HG02642 (cell line): ENCODE data around the gene FOXF1.

Source experiments
- ATAC-seq: cut with Tn5 transposase; IDR thresholded peaks from one replicate; pipeline ENCODE4 v1.9.1; 2021; ENCODE audit warnings: mild to moderate bottlenecking; ENCODE audit not compliant: unreplicated experiment, poor library complexity

Gene FOXF1

GRCh38 chr16:86553356-86553755 is 43.0 kb downstream of the FOXF1 start:
- ATAC-seq, result no peak

DNA sequence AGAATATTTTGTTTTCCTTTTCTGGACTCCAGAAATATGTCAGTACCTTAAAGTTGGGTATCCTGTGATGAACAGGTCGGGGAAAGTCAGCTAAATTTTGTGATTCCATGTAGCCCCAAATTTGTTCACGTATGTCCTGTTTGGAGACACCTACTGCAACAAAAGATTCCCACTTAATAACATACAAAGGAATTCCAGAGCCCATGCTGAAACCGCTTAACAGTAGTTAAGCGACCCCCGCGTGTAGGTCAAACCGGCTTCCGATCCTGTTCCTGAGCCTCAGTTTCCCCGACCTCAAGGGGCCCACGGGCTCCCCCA is 44.2 kb downstream of the FOXF1 start:
- ATAC-seq, result peak; percentile 9

DNA sequence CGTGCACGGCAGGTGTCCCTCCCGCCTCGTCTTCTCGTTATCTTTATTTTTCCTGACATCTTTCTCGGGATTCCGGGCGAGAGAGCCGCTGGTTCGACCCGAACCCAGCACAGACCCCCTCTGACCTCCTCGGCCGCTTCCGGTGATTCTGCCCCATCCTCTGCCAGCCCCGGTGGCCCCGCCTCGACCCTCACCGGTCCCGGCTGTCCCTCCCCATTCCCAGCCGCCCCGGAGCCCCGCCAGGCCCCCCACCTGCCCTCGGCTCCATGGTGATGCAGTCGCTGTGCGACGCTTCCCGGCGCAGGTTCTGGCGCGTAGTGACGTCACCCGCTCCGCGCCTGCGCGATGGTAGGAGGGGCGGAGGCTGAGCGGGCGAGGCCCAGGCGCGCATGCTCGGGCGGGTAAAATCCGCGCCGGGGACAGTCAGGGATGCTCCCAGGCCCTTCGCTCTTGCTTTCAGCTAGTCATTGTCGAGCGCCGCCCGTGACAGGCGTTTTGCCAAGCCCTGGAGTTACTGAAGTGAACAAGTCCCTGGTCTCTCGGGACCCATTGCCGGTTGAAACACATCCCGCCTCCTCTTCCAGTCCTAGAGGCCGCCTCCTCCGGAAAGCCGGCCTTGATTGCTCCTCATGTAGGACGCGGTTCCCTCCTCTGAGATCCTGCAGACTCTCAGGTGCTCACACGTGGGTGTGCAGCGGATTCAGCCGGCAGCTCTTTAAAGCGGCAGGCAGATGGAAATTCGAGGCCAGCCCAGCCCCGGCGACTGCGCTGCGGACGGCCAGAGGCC is 44.8 kb downstream of the FOXF1 start, which contains the start of gene MTHFSD:
Gene MTHFSD (minus strand): TSS at position 319 of the 787 bp plus-strand sequence. CDS start 51 bp downstream, at position 268.
- peak; percentile 95 for ATAC-seq

- ATAC-seq, result no peak
Observed at GRCh38 chr16:86555704-86556075, 45.4 kb downstream of the FOXF1 start.

GRCh38 chr16:86556576-86556975 is 46.2 kb downstream of the FOXF1 start:
- ATAC-seq, result no peak

GRCh38 chr16:86557587-86557986 is 47.3 kb downstream of the FOXF1 start:
- ATAC-seq, result no peak

DNA sequence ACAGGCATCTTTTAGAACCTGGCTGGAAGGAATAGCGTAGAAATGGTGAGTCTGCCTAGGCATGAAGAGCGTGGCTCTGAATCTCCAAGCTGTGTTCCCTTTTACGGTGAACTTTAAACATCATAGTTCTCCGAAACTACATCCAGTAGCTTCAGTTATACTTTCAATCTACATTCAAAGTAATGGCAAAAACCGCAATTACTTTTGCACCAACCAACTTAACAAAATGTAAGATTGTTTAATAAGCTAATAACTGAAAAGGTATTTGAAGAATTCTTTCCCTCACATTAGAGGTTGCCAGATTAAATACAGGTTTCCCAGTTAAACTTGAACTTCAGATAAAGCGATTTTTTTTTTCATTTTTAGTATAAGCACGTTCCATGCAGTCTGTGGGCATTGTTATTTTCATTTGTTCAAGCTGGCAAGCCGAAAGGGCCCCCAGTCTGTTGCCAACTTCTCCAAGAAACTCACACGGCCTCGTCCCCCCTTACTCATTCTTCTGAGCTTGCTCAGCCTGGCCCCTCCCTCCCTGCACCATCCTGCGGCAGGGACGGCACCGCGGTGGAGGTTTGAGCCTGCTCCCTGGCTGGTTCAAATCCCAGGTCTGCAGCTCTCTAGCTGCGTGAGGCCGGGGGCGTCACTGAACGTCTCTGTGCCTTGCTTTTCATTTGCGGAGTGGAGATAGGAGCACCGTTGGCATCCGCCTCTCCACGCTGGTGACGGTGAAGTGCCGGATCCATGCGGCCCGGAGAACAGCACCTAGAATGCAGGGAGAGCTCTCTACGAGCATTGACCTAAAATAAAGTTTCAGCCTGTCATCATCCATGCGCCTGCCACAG is 48.2 kb downstream of the FOXF1 start:
- ATAC-seq, result no peak

DNA sequence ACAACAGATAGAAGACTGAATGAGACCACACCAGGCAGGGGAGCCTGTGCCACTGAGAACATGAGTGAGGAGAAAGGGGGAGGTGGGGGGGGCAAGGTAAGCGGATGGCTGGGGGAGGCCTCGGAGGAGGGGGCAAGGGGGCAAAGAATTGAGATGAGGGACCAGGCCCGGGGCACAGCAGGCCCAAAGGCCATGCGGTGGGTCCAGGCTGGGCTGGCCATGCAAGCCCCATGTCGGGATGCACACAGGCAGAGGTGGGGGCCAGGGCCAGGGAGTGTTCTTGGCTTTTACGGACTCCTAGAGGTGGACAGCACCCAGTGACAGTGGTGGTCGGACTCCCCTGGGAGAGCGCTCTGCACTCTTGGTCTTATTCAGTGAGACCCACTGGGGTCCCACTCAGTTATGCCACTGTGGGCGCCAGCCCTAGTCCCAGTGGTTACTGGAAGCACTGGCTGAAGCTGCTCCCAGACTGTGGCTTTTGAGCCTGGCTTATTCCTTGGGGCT is 49.5 kb downstream of the FOXF1 start:
- ATAC-seq, result no peak

- no peak for ATAC-seq
Observed at GRCh38 chr16:86562356-86562755, 52.0 kb downstream of the FOXF1 start.

DNA sequence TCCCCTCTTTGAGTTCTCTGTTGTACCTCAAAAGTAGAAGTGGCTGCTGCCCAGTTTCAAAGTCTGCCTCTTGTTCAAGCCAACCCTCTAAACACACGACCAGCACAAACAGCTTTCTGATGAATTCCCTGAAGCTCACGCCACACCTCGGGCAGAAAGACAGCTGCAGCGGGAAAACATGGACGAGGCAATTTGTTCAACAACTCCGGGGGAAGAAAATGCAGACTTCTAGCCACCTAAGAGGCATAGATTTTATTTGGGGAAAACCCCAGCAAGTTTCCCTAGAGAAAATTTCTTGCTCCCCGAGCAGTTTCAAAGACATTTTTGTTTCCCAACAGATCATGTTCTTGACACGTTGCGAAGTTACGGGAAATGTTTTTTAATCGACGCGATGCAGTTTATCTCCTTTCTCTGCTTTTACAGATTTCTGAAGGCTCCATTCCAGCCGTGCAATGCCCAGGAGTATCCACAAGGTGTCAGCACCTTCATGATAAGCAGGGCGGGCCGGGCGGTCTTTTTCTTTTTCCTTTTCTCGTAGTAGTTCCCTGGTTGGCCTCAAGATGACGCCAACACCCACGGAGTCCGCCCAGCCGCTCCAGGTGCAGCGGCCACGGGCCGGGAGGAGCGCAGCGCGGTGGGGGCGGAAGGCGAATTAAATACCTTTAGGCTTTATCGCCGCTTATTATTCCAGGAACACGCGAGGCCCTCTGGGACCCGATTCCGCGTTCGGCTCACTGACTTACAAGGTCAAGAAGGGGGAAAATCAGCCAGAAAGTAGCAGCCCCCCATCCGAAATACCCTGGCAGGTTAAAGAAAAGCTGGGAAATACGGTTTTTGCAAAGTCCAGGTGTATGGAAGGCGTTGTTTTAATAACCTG is 53.4 kb downstream of the FOXF1 start:
- peak; percentile 80 for ATAC-seq
